ENCODE data around the gene ORAI2.
A peak's percentile ranks its signal among the peaks of the same experiment; 100 is the strongest.

ORAI2 gene

DNA sequence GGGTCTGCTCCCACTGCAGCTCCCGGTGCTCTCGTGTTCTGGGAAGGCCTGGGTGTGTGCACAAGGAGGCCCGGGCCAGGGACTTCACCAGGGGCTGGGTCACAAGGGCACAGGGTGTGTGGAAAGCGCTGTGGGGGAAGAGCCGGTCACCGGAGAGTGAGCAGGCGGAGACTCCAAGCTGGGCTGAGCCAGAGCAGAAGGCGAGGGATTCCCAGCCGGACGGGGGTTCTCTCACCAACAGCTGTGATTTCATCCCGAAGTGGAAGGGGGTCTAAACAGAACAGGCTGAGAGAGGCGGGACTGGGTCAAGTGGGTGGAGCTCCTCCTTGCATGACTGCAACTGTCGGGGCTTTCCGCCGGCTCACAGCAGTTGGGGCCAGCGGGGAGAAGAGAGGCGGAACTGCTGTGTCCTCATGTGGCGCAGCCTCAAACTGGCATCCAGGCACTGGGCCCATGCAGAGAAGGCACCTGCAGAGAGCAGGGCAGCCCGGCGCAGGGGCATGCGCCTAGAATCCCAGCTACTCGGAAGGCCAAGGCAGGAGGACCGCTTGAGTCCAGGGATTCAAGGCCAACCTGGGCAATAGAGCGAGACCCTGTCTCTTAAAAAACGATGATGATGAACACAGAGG is 7.6 kb upstream of the ORAI2 start:
- TF ChIP-seq, protein P1, sequence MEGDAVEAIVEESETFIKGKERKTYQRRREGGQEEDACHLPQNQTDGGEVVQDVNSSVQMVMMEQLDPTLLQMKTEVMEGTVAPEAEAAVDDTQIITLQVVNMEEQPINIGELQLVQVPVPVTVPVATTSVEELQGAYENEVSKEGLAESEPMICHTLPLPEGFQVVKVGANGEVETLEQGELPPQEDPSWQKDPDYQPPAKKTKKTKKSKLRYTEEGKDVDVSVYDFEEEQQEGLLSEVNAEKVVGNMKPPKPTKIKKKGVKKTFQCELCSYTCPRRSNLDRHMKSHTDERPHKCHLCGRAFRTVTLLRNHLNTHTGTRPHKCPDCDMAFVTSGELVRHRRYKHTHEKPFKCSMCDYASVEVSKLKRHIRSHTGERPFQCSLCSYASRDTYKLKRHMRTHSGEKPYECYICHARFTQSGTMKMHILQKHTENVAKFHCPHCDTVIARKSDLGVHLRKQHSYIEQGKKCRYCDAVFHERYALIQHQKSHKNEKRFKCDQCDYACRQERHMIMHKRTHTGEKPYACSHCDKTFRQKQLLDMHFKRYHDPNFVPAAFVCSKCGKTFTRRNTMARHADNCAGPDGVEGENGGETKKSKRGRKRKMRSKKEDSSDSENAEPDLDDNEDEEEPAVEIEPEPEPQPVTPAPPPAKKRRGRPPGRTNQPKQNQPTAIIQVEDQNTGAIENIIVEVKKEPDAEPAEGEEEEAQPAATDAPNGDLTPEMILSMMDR (conservative IDR thresholded peaks at IDR 0.05) = no peak
- H3K27ac ChIP-seq = no peak overlapping the region

DNA sequence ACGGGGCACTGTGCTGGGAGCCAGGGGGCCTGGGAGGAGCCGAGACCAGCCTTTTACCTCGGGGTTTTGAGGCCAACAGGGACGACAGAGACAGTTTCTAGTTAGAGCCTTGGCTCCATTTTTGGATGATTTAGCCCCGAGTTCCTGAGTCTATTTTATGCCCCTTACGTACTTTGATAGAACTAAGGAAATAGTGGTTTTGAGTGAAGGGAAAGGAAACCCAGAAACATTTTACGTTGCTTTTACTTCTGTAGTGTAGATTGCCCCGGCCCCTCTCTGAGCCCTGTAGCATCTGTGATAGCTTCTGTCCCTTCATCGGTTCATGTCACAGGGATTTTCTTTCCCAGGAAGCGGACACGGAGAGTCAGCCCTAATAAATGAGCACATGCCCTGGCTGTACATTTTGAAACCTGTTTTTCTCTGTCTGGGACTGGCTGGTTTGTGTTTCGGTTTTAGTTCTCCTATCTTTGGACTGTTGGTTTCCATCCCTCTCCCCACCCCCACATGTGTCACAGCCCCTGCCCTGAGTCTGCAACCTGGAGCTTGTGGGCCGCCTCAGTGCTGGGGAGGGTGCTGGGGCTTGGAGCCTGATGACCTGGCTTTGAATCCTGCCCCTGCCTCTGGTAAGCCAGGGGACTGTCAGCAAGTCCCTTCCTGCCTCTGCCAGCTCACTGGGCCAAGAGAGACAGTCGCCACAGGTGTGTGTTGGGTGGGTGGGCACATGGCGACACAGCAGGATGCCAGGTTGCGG is 6.9 kb upstream of the ORAI2 start:
- TF ChIP-seq, protein P1 (conservative IDR thresholded peaks at IDR 0.05) = no peak

DNA sequence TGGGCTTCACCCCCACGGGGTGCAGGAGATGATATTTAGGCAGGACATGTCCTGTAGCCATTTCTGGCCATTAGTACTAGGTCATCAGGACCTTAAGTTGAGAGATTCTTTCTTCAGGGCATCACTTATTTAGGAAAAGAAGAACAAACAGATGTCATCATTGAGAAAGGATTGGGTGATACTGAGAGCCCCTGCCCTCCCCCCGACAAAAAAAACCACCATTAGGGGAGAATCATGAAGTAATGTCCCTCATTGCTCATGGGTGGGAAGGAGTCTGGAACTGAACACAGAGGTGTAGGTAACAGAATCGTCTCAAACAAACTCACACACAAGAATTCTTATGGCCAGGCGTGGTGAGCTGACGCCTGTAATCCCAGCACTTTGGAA is 6.4 kb upstream of the ORAI2 start:
- TF ChIP-seq, protein P1 (conservative IDR thresholded peaks at IDR 0.05) = no peak
- no peak overlapping the region for H3K27ac ChIP-seq

More for the DNA sequence above, 6.9 kb upstream of the ORAI2 start:
- no peak overlapping the region for H3K27ac ChIP-seq

DNA sequence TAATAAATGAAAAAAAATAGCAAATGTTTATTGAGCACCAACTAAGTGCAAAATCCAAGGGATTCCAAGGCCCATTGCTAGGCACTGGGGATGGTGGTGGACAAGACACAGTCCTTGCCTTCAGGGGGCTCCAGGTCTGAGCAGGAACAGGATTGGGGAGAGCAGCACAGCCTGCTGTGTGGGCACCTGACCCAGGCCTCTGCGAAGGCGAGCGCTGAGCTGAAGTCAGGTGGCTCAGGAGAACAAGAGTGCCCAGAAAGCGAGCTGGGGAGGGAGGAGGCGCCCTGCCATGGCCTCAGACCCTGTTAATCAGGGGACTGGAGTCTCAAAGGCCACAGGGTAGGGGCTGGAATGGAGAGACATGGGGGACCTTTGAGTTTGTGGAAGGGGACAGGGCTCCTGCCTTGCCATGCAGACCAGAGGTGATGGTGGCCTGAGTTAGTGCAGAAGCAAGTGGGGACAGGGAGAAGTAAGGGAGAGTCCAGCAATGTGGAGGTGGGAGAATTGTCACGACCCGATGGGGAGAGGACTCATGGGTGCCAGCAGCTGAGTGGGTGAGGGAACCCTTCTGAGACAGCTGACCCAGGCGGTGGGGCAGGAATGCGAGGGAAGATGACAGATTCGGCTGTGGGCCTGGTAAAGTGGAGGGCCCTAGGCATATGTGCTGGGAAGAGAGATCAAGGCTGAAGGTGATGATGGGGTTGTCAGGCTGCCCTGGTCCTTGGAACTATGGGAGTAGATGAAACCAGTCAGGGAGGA is 4.1 kb upstream of the ORAI2 start:
- TF ChIP-seq, protein P1 (conservative IDR thresholded peaks at IDR 0.05) = no peak
- peak overlapping the region; percentile 96 for H3K27ac ChIP-seq

DNA sequence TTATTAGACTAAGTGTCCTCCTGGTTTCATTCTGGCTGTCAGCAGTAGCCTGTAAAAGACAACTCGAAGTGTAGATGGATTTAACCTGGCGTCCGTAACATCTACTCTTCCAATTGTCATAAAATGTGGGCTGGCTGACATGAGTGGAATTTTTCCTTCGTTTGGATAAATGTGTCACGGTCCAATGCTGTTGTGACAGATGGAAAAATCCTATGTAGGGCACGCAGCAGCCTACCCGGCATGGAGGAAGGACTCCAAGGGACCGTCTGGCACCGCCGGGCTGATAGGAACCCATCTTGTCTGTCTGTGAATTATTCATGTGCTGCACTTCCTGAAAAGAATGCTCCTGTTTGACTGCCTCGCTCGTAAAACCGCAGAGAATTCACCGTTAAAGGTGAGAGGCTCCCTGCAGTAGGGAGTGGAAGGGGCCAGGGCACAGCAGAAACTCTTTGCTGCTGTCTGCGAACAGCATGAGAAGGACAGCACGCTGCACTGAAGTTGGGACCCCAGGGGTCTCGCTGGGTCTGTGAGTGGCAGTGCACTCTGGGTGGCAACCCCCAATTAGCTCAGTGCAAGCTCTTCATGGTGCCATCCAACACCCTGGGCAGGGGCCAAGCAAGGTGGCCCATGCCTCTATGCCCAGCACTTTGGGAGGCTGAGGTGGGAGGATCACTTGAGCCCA is 1.6 kb upstream of the ORAI2 start:
- H3K27ac ChIP-seq = peak overlapping the region; percentile 96
- TF ChIP-seq, protein P1 (conservative IDR thresholded peaks at IDR 0.05) = no peak

DNA sequence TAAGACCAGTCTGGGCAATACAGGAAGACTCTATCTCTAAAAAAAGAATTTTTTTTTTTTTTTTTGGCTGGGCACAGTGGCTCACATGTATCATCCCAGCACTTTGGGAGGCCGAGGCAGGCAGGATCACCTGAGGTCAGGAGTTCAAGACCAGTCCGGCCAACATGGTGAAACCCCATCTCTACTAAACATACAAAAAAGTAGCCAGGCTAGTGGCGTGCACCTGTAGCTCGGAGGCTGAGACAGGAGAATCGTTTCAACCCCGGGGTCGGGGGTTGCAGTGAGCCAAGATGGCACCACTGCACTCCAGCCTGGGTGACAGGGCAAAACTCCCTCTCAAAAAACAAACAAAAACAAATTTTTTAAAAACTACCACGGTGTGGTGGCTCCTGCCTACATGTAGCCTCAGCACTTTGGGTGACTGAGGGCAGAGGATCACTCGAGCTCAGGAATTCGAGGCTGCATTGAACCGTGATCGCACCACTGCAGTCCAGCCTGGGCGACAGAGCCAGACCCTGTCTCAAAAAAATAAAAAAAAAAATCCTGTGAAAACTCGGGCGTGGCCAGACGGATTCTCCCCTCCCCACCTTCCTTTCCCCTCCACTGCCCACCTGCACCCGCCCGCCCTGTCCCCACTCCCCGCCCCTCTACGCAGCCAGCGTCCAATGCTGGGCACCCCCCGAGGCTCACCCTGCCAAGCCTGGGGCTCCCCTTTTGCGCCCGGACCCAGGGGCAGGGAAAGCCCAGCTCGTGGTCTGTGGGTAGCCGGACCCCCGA is 745 bp upstream of the ORAI2 start:
- peak overlapping the region; percentile 96 for H3K27ac ChIP-seq
- TF ChIP-seq, protein P1 (conservative IDR thresholded peaks at IDR 0.05) = no peak

All from VCaP (cell line).